H9 (cell line): ENCODE measurements around the gene CRELD2. TPM values are rescaled to one million over a fixed set of nuclear protein-coding genes. Genes with fewer than 3 reads are reported as not detected.

Source experiments
- DNase-seq: peaks from one replicate; pipeline ENCODE4 v3.0.0-alpha.2; 2017
- H2AFZ ChIP-seq: one replicate; pipeline ENCODE4 v1.6.1; 2013; ENCODE audit warnings: mild to moderate bottlenecking, low read length, control low read depth, moderate library complexity
- H2AK5ac ChIP-seq: 2 replicates; pipeline ENCODE4 v1.6.1; 2013; ENCODE audit warnings: low read length, control low read depth, mixed read lengths; ENCODE audit not compliant: insufficient read length
- H2BK120ac ChIP-seq: one replicate; pipeline ENCODE4 v1.6.1; 2013; ENCODE audit warnings: low read depth, mild to moderate bottlenecking, low read length, control low read depth, inconsistent platforms; ENCODE audit not compliant: poor library complexity, severe bottlenecking
- H2BK12ac ChIP-seq: 2 replicates; pipeline ENCODE4 v1.6.1; 2013; ENCODE audit warnings: low read length, control low read depth, mixed read lengths, low read depth; ENCODE audit not compliant: insufficient read length
- H2BK15ac ChIP-seq: 2 replicates; pipeline ENCODE4 v1.6.1; 2013; ENCODE audit warnings: low read depth, low read length, control low read depth
- H2BK20ac ChIP-seq: one replicate; pipeline ENCODE4 v1.6.1; 2013; ENCODE audit warnings: low read depth, mild to moderate bottlenecking, low read length, control low read depth, inconsistent platforms; ENCODE audit not compliant: poor library complexity, severe bottlenecking
- H2BK5ac ChIP-seq: 2 replicates; pipeline ENCODE4 v1.6.1; 2013; ENCODE audit warnings: low read length, control low read depth, mixed read lengths; ENCODE audit not compliant: insufficient read length
- H3K14ac ChIP-seq: 2 replicates; pipeline ENCODE4 v1.6.1; 2013; ENCODE audit warnings: low read length, control low read depth; ENCODE audit not compliant: insufficient read depth
- H3K18ac ChIP-seq: 2 replicates; pipeline ENCODE4 v1.6.1; 2013; ENCODE audit warnings: low read depth, mild to moderate bottlenecking, mixed read lengths, low read length, control low read depth; ENCODE audit not compliant: insufficient read length
- H3K23ac ChIP-seq: 2 replicates; pipeline ENCODE4 v1.6.1; 2013; ENCODE audit warnings: low read length, control low read depth, mixed read lengths, low read depth; ENCODE audit not compliant: insufficient read length
- H3K23me2 ChIP-seq: 2 replicates; pipeline ENCODE4 v1.6.1; 2013; ENCODE audit warnings: low read depth, mild to moderate bottlenecking, mixed read lengths, low read length, control low read depth; ENCODE audit not compliant: insufficient read length, poor library complexity, severe bottlenecking
- H3K27ac ChIP-seq: 2 replicates; pipeline ENCODE4 v1.5.1; 2013; ENCODE audit warnings: low read length, control low read depth, mixed read lengths, low read depth; ENCODE audit not compliant: insufficient read length
- H3K27me3 ChIP-seq: 2 replicates; pipeline ENCODE4 v1.6.1; 2013; ENCODE audit warnings: low read length, control low read depth, inconsistent platforms; ENCODE audit not compliant: insufficient read depth
- H3K4ac ChIP-seq: 2 replicates; pipeline ENCODE4 v1.6.1; 2013; ENCODE audit warnings: low read depth, mild to moderate bottlenecking, control low read depth, inconsistent platforms, low read length, moderate library complexity
- H3K4me1 ChIP-seq: 2 replicates; pipeline ENCODE4 v1.6.1; 2013; ENCODE audit warnings: low read length, control low read depth, inconsistent platforms; ENCODE audit not compliant: insufficient read depth
- H3K4me2 ChIP-seq: 2 replicates; pipeline ENCODE4 v1.6.1; 2013; ENCODE audit warnings: low read length, control low read depth, mixed read lengths; ENCODE audit not compliant: insufficient read length, insufficient read depth
- H3K56ac ChIP-seq: 2 replicates; pipeline ENCODE4 v1.6.1; 2013; ENCODE audit warnings: low read depth, mild to moderate bottlenecking, mixed read lengths, low read length, control low read depth; ENCODE audit not compliant: insufficient read length
- H3K79me1 ChIP-seq: 2 replicates; pipeline ENCODE4 v1.6.1; 2013; ENCODE audit warnings: low read depth, mild to moderate bottlenecking, moderate library complexity, low read length, control low read depth, inconsistent platforms; ENCODE audit not compliant: insufficient read depth, poor library complexity, severe bottlenecking
- H3K79me2 ChIP-seq: 2 replicates; pipeline ENCODE4 v1.6.1; 2013; ENCODE audit warnings: low read length, control low read depth, inconsistent platforms; ENCODE audit not compliant: insufficient read depth
- H3K9ac ChIP-seq: 2 replicates; pipeline ENCODE4 v1.6.1; 2013; ENCODE audit warnings: low read length, control low read depth, mixed read lengths; ENCODE audit not compliant: insufficient read length; ENCODE audit errors: extremely low read depth
- H3K9me3 ChIP-seq: one replicate; pipeline ENCODE4 v1.6.1; 2013; ENCODE audit warnings: low read depth, low read length, inconsistent platforms; ENCODE audit not compliant: control insufficient read depth
- H3T11ph ChIP-seq: one replicate; pipeline ENCODE4 v1.6.1; 2013; ENCODE audit warnings: mild to moderate bottlenecking, low read length, control low read depth, inconsistent platforms
- H4K20me1 ChIP-seq: one replicate; pipeline ENCODE4 v1.6.1; 2013; ENCODE audit not compliant: control insufficient read depth, insufficient read length, insufficient read depth
- H4K5ac ChIP-seq: 2 replicates; pipeline ENCODE4 v1.6.1; 2013; ENCODE audit warnings: low read depth, mild to moderate bottlenecking, mixed read lengths, low read length, control low read depth; ENCODE audit not compliant: insufficient read length
- H4K8ac ChIP-seq: replicated peaks from 2 replicates; pipeline ENCODE4 v1.6.1; 2013; ENCODE audit warnings: low read length, control low read depth, mixed read lengths, low read depth; ENCODE audit not compliant: insufficient read length
- H4K91ac ChIP-seq: 2 replicates; pipeline ENCODE4 v1.6.1; 2013; ENCODE audit warnings: low read depth, mild to moderate bottlenecking, moderate library complexity, mixed read lengths, low read length, control low read depth; ENCODE audit not compliant: insufficient read length
- H3K27ac Mint-ChIP-seq, 3 experiments: 2 replicates in 2 of 3; 3 replicates in 1 of 3; pipeline ENCODE4 v1.8.0; 2020 to 2021; ENCODE audit warnings: mixed read lengths in 3 of 3, mild to moderate bottlenecking in 1 of 3, moderate library complexity in 1 of 3
- H3K27me3 Mint-ChIP-seq: 2 replicates; pipeline ENCODE4 v1.8.0; 2021; ENCODE audit warnings: low read depth, mild to moderate bottlenecking, moderate library complexity, mixed read lengths
- H3K36me3 Mint-ChIP-seq, 3 experiments: 2 replicates in 2 of 3; 3 replicates in 1 of 3; pipeline ENCODE4 v1.8.0; 2020 to 2021; ENCODE audit warnings: low read depth in 3 of 3, mixed read lengths in 3 of 3; ENCODE audit not compliant: insufficient read depth in 1 of 3
- H3K4me1 Mint-ChIP-seq, 2 experiments: 2 replicates each; pipeline ENCODE4 v1.8.0; 2020; ENCODE audit warnings: mixed read lengths in 2 of 2
- H3K4me3 Mint-ChIP-seq, 2 experiments: 2 replicates in 1 of 2; 3 replicates in 1 of 2; pipeline ENCODE4 v1.8.0; 2020 to 2021; ENCODE audit warnings: mild to moderate bottlenecking in 2 of 2, mixed read lengths in 2 of 2, moderate library complexity in 1 of 2
- H3K9me3 Mint-ChIP-seq, 2 experiments: 2 replicates in 1 of 2; 3 replicates in 1 of 2; pipeline ENCODE4 v1.8.0; 2020; ENCODE audit warnings: mild to moderate bottlenecking in 2 of 2, mixed read lengths in 2 of 2, moderate library complexity in 1 of 2
- WGBS: extraction: QIAGEN DNeasy Blood & Tissue Kit; methylation state at CpG from one replicate; pipeline ENCODE4 v1.1.7; 2013; ENCODE audit warnings: missing lambda C conversion rate, low lambda C conversion rate, mixed read lengths; ENCODE audit not compliant: insufficient read length; ENCODE audit errors: extremely low coverage; 5-methylcytosine and 5-hydroxymethylcytosine counted together
- total RNA-seq: library from RNA; stranded (reverse); gene quantifications from 2 replicates; pipeline ENCODE4 v1.2.1, GENCODE V29; 2021
- TF ChIP-seq, protein P1 (sequence below): fragments of 200-600 bp; sonication (generic); conservative IDR thresholded peaks from 3 replicates; pipeline ENCODE4 v1.8.0; 2021; ENCODE audit warnings: antibody characterized with exemption, mild to moderate bottlenecking

CRELD2 gene
- total RNA-seq, 1 experiment from 2014 or later = 34.7 TPM

DNA sequence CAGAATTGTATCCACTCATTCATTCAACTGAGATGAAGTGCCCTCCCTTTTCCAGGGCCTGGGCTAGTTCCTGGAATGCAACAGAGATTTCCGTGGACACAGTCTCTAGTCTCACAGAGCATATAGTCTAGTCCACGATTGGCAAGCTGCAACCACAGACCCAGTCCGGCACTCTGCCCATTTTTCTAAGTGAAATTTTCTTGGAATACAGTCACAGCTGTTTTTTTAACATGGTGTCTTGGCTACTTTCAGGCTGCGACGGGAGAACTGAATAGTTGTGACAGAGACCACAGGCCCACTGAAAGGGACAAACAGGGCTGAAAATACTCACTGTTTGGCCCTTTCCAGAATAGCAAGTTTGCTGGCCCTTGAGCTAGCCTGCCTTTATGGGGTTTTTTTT is 29.4 kb upstream of the CRELD2 start:
- Mint-ChIP-seq H3K27me3 (no peaks in the 10 kb centered on the region), H3K4me1 (no peaks in the 10 kb centered on the region), H3K9me3 (peaks cover 25 to 37% of the 10 kb centered on the region in 2 experiments), H3K27ac (no peak overlapping the region), H3K4me3 (no peak overlapping the region), H3K36me3 (peaks cover 68 to 91% (median 89%) of the 10 kb centered on the region in 3 experiments)
- Histone ChIP-seq H3K18ac (no peak overlapping the region), H3K4me1 (no peaks in the 10 kb centered on the region), H3T11ph (no peak overlapping the region), H4K91ac (no peak overlapping the region), H2BK15ac (no peak overlapping the region), H3K23ac (no peak overlapping the region), H2AK5ac (no peak overlapping the region), H3K14ac (no peak overlapping the region), H3K56ac (no peak overlapping the region), H3K9me3 (no peaks in the 10 kb centered on the region), H2BK120ac (no peak overlapping the region), H3K79me2 (no peaks in the 10 kb centered on the region; the same call in 1 of the 2 replicates), H3K27ac (no peak overlapping the region), H2BK5ac (no peak overlapping the region), H3K27me3 (no peaks in the 10 kb centered on the region), H2BK20ac (no peak overlapping the region), H4K5ac (no peak overlapping the region), H3K4me2 (no peak overlapping the region), H4K20me1 (peaks cover 3% of the 10 kb centered on the region), H3K4ac (no peak overlapping the region), H3K79me1 (no peaks in the 10 kb centered on the region), H3K9ac (no peak overlapping the region), H4K8ac (no peak overlapping the region), H2BK12ac (no peak overlapping the region), H3K23me2 (no peaks in the 10 kb centered on the region), H2AFZ (no peak overlapping the region)
- TF ChIP-seq, protein P1, sequence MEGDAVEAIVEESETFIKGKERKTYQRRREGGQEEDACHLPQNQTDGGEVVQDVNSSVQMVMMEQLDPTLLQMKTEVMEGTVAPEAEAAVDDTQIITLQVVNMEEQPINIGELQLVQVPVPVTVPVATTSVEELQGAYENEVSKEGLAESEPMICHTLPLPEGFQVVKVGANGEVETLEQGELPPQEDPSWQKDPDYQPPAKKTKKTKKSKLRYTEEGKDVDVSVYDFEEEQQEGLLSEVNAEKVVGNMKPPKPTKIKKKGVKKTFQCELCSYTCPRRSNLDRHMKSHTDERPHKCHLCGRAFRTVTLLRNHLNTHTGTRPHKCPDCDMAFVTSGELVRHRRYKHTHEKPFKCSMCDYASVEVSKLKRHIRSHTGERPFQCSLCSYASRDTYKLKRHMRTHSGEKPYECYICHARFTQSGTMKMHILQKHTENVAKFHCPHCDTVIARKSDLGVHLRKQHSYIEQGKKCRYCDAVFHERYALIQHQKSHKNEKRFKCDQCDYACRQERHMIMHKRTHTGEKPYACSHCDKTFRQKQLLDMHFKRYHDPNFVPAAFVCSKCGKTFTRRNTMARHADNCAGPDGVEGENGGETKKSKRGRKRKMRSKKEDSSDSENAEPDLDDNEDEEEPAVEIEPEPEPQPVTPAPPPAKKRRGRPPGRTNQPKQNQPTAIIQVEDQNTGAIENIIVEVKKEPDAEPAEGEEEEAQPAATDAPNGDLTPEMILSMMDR = no peak
- DNase-seq = no peak
- WGBS = no CpG with 5 or more reads among the region's 5 CpGs
